ENCODE results near the gene ZNF407.

The ZNF407 gene

DNA sequence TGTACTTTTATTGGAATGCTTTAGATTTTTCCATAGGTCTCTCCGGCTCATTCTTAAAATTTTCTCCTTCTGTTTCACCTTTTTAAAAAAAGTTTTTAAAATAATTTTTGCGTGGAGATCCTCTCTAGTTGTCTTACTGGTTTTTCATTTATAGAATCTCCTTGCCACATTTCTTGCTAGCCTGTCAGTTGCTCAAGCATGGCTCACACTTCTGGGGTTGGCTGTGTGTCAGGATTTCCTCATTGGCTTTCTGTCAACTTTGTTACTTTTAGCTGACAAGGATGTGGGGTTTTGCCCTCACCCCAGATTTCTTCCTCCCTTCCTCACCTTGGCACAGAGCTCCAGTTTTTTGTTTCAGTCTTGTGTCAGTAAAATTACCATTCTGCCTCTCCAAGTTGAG, 124.6 kb downstream of the ZNF407 start:
- no peak for DNase-seq (ENCODE audit: low read depth in 3 of 3)

DNA sequence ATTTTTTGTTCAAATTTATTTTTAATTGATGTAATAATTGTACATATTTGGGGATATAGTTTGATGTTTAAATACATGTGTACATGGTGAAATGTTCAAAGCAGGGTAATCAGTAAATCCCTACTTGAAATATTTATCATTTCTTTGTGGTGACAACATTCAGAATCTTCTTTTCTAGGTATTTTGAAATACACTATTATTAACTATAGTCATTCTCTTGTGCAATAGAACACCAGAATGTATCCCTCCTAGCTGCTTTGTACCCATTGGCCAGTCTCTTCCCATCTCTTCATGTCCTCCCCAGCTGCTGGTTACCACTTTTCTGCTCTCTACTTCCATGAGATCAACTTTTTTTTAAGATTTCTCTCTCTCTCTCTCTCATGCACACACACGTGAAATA, 126.5 kb downstream of the ZNF407 start:
- DNase-seq (ENCODE audit: low read depth in 3 of 3) = no peak

DNA sequence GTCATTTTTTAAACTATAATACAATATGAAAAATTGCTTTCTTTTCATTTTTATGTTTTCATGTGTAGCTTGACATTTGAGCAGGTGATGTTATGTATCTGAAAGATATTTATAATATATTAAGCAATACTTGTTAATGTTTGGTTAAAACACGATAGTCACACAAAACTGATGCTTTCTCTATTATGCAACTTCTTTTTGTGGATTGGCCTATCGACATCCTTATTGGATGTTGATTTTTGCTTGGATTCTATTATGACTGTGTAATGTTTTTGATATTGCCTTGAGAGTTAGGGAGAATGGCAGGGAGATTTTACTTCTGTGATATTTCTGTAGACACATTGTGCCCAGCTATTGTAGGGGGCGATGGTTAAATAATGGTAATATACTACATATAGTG, 128.0 kb downstream of the ZNF407 start:
- DNase-seq (ENCODE audit: low read depth in 3 of 3) = no peak

DNA sequence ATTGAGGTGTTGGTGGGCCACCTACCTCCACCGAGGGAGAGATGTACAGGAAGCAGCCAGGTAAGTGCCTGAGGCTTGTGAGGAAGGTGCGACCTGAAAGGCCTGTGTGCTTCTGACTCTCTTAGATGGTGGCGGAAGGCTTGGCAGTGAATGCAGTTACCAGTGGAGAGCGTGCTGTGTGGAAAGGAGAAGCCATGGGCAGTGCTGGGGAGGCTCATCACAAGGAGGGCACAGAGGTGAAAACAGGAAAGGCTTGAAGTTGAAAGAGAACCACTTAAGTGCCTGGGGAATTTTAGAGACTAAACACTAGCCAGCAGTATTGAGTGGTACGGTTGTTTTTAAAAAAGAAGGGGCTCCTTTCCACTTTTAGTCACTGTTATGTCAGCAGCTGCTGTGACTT, 130.9 kb downstream of the ZNF407 start:
- no peak for DNase-seq (ENCODE audit: low read depth in 3 of 3)

DNA sequence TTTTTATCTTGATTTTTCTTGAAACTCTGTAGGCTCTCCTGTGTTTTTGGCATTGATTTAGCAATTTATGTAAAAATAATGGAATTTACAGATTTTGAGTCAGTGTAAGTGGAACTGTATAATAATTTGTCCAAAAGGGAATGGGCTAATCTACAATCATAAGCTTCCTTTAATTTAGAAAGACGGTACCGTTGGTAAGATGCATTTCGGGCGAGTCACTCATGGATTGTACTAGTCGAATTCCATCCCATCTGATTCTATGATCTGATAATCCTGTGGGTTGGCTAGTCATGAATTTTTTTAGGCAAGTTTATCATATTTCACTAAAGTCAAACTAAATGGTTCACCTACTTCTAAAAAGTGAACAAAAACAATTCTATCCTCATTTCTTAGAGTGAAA, 133.4 kb downstream of the ZNF407 start:
- no peak for DNase-seq (ENCODE audit: low read depth in 3 of 3)

DNA sequence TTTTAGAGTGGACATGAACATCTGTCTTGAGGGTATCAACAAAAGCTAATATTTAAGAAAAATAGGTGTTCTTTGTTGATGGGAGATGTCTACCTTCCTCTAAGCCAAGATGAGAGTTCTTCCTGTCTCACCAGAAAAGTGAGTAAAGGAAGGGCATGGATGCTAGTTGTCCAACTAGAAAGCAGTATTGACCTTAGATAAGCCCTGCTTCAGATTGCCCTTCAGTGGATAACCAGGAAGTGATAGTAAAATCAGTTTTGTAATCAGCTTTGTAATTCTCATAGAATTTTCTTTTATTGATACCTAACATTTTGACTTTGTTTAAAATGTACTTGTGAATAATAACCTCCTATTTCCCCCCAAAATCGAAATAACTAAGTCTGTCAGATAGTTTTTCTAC, 134.7 kb downstream of the ZNF407 start:
- no peak for DNase-seq (ENCODE audit: low read depth in 3 of 3)

DNA sequence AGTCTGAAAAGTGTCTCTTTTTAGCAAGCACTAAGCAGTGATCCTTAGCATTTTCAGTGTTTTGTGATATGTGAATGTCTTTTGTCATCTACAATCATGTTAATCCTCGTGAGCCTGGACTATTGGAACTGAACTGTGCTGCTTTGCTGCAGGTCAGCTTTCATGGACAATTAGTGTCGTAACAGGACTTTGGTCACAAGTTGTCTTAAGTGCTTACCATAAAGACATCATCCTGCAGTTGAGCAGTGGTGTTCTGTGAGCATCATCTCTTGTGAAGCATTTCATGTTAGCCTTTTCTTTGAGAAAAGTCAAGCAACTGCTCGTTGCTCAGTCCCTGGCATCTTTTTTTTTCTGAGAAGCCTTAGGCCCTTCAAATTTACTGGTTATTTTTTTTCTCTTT, 135.9 kb downstream of the ZNF407 start:
- no peak for DNase-seq (ENCODE audit: low read depth in 3 of 3)

DNA sequence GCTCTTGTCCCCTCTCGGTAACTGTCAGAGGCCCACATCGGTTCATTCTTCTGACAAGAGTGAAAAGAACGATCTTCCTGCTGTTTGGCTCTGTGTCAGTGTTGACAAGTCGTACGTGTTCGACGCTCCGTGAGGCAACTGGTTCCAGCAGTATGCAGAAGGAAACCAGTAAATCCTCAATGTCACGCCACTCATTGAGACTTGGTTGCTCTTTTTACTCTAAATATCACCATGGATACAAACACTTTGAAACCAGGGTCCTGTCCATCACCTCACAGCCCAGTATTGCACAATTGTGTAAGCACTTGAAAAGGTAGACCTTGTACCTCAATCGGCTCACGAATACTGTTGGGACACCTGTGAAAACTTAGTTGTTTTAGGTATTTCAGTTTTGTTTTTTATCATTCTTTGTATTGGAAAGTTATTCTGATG, 136.4 kb downstream of the ZNF407 start:
- DNase-seq (ENCODE audit: low read depth in 3 of 3) = no peak

DNA sequence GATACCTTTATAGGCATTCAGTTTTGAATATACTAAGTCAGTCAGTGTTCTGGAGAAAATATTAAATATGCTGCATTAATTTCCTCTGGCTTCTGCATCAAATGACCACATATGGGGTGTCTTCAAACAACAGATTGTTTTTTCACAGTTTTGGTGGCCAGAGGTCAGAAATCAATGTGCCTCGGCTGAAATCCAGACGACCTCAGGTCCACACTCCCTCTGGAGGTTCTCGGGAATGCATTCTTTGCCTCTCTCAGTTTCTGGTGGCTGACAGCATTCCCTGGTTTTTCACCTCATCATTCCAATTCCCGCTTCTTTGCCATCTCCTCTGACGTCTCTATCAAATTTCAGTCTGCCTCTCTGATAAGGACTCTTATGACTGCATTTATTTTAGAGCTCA, 142.3 kb downstream of the ZNF407 start:
- DNase-seq (ENCODE audit: low read depth in 3 of 3) = no peak

DNA sequence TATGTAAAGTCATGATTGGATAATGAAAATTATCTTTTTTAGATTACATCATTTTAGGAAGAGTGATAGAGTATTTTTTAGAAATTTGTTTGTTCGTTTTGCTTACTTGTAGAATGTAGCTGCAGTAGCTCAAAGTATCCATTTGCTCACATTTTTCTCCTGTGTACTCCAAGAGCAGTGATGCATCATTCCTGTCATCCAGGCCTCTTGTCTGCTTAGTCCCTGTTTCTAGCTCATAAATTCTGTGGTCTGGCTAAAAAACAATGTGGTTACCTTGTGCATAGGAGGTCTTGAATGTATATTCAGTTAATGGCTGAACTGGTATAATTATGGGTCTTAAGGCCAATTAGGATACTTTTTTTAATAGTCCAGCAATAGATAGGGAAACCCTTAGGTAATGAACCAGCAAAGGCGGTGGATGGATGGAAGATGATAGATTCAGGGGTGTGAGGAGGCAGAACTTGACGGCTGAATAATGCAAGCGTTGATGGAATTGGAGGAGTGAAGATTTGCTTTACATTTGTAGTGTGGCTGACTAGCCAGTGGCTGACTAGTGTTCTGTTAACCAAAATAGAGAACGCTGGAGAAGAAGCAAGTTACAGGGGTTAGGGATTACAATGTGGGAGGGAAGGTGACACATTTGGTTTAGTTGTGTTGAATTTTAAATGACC, 145.0 kb downstream of the ZNF407 start:
- no peak for DNase-seq (ENCODE audit: low read depth in 3 of 3)

DNA sequence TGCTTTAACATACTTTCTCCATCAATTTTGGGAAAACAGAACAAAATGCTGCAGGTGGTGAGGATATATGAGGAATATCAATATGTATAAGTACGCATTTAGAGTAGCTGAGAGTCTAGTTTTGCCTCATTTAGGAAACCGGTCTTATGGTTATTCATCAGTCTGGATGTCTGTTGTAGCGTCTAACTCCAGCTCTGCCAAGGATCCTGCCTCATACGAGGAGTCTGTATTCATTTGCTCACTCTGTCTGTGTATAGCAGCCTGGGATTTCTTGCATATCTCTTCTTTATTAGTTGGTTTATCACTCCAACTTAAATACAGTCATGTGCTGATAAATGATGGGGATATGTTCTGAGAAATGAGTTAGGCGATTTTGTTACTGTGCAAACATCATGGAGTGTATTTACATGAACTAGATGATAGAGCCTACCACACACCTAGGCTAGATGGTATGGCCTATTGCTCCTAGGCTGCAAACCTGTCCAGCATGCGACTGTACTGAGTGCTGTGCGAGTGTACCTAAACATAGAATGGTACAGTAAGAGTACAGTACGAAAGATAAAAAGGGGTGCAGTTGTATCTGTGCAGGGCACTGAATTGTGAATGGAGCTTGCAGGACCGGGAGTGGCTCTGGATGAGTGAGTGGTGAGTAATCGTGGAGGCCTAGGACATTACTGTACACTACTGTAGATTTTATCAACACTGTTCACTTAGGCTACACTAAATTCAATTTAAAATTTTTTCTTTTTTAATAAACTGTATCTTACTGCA, 148.1 kb downstream of the ZNF407 start:
- no peak for DNase-seq (ENCODE audit: low read depth in 3 of 3)

DNA sequence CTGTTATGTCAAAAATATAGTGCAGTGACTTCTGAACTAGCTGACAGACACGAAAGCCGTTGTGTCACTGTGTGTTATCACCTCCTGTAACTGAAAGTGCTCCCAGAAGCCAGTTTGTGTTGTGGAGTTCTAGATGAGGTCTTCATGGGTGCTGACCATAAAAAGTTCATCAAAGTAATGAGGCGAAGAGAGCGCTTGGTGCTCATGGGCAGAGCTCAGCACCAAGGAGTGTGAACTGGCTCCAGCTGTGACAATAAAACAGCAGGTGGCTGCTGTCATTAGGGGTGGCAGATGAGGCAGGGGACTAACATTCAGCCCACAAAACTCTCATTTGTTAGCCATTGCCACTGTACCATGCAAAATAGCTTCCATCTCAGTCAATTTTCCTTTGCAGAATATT, 151.1 kb downstream of the ZNF407 start:
- no peak for DNase-seq (ENCODE audit: low read depth in 3 of 3)

DNA sequence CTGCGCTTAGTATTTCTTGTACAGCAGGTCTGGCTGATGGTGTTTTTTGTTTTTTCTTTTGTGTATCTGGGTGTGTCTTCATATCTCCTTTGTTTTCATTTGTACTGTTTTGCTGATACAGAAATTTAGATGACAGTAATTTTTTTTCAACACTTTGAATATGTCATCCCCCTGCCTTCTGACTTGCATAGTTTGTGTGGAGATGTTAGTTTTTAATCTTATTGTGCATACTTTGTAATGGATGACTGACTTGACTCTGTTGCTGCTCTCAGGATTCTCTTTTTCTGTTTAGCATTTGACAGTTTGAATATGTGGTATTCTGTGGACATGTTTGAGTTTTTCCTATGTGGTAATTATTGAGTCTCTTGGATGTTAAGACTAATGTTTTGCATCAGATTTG, 161.3 kb downstream of the ZNF407 start:
- DNase-seq (ENCODE audit: low read depth in 3 of 3) = no peak

DNA sequence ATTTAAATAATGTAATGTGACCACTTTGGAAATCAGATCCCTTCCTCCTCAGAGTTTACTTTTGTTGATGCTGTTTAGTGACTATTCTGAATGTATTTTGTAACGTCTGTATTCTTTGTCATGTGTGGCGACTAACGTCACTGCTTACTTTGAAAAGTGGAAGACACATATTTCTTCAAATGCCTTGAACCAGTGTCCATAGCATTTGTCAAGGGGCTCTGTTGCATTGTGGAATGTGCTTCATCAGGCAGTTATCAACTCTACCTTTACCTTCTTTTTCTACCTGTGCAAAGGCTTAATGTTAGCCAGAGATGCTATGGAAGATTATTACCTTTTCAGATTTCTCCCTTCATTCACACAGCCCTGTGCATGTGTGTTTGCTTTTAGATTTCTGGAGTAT, 162.4 kb downstream of the ZNF407 start:
- DNase-seq (ENCODE audit: low read depth in 3 of 3) = no peak

DNA sequence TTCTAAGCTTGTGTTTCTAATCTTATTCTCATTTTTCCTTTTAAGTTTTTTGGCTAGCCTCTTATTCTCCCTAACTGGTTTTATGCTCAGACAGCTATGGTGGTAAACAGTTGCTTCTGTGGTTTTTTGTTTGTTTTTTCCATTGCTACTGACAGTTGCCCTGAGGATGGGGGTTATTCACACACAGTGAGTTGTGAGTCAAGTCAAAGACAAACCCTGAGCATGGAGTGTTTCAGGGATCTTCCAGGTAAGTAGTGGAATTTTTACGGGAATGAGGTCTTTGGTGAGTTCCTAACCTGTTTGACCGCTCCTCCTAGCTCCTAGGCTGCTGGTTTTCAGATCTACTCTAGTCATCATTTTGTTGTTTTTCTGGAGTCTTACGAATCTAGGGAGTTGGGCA, 162.8 kb downstream of the ZNF407 start:
- no peak for DNase-seq (ENCODE audit: low read depth in 3 of 3)

DNA sequence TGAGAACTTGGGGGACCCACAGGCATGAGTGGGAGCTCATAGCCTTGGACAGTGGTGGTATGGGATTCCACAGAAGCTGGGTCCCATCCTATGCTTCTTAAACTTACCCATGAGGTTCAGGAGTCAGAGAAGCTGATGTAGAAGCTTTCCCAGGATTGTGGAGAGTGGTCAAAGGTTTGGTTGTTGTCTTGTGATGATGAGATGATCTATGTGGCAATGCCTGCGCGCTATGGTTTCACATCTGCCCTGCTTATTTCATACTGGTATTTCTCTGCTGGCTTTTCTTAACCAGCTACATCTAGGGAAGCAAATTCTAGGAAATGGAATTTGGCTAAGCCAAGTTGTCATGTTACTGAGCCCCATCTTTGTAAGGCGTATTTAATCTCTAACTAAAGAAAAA, 168.6 kb downstream of the ZNF407 start:
- no peak for DNase-seq (ENCODE audit: low read depth in 3 of 3)

DNA sequence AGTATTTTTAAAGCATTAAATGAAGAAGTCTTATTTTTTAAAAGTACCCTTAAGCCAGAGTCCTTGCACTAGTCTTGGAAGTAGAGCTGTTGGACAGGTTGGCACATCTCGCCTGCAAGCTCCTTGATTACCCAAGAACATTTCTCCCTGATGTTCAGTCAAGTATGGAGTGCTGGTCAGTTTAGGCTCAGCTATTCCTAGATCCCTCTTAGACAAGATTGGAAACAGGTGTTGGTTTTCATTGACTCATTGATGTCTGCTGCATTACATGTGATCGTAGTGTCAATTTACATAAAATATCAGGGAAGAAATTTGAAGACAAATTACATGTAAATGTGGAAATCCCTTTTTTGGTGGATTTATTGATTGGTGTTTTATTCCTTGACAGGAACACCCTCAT, 170.4 kb downstream of the ZNF407 start:
- DNase-seq (ENCODE audit: low read depth in 3 of 3) = no peak

DNA sequence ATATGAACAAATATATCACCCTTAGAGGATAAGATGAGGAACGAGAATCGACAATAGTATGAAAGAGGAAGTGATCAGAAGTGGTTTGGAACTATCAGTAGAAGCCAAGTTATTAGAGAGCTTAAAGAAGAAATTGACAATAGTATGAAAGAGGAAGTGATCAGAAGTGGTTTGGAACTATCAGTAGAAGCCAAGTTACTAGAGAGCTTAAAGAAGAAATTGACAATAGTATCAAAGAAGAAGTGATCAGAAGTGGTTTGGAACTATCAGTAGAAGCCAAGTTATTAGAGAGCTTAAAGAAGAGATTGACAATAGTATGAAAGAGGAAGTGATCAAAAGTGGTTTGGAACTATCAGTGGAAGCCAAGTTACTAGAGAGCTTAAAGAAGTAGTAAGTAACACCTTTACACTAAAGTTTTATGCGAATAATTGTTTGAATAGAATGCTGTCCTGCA, 175.5 kb downstream of the ZNF407 start:
- no peak for DNase-seq (ENCODE audit: low read depth in 3 of 3)

DNA sequence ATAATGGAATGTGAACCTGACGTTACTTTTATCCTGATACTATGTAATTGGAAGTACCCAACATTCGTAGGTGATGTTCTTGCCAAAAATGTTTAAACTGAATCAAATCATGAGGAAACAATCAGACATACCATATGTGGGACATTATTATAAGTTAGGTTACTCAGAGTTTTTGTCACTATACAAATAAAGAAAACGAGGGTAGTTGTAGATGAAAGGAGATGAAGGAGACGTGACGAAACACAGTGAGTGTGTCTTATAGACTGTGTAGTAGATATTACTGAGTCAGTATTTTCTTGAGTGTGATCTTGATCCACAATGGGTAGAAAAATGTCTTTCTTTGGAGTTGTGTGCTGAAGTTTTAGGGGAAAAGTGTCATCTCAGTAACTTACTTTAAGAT, 176.8 kb downstream of the ZNF407 start:
- DNase-seq (ENCODE audit: low read depth in 3 of 3) = no peak

DNA sequence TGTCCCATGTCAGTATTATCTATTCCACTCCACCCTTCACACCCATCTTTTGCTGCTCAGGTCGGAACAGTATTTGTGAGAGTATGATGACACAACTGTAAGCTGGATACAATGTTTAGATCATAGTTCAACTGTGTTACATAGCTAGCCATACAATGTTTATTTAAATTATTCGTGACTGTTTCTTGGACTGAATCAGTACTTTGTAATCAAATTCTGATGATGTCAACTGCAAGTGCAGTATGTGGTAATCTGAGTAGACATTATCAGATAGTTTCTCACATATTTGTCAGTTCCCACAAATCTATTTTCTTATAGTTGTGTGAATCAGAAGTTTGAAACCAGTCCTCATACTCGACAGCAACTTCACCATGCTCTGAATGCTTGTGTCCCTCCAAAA, 177.6 kb downstream of the ZNF407 start:
- DNase-seq (ENCODE audit: low read depth in 3 of 3) = no peak

DNA sequence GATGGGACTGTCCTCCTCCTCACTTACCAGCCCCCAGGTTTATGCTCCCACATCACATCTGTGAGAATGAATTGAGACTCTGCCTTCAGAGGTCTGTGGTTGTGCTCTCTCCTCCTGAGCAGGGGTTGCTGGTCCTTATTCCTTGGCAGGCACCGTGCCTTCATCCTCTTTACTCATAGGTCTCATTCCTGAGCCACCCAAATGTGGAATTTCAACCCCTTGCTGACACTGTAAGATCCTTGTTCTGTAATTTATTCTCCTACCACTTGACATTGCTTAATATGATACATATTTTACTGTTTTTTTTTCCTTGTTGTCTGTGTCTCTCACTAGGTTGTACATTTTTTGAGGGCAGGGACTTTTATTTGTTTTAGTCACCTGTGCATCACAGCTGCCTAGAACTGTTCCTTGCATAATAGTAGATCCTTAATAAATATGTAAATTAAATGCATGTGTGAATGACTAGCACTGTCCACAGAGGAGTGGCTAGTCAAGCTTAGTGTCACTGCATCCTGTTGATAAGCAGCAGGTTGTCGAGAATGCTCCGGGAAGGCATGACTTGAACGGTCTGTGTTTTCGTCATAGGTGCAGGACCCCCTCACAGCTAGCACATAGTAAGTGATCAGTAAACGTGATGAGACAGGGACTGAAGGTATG, 180.6 kb downstream of the ZNF407 start:
- no peak for DNase-seq (ENCODE audit: low read depth in 3 of 3)

DNA sequence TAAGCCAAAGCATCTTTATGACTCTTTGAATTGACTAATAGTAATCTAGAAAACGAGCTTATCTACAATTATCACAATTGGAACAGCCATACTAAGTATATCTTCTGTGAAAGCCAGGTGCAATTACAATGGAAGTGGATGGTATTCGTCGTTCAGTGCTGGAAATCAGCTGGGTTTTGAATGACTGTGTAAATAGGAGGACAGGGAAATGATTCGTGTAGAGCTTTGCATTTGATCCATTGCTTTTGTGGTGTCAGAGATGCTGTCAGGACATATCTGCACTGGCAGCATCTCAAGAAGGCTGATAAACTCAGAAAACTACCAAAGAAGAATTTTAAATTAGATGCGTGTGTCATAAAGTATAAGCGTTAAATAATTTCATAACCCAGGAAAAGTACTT, 187.1 kb downstream of the ZNF407 start:
- no peak for DNase-seq (ENCODE audit: low read depth in 3 of 3)

DNA sequence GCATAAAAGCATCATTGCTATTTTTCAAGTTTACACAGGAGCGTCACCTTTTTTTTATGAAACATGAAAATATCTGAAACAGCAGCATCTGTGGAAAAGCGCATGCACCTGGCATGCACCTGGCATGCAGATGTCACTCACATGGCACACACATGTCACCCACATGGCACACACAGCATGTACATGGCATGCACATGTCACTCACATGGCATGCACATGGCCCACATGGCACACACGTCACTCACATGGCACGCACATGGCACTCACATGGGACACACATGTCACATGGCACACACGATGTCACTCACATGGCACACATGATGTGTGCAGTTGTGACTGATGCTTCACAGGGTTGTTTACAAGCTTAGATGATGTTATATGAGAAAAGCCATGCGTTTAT, 188.0 kb downstream of the ZNF407 start:
- no peak for DNase-seq (ENCODE audit: low read depth in 3 of 3)
